ENCODE results near the gene FN1. TPM values are rescaled to one million over a fixed set of nuclear protein-coding genes. Genes with fewer than 3 reads are reported as not detected.

The FN1 gene
- total and polyA plus RNA-seq, 8 donors: 42.0 to 861 (median 252) TPM

GRCh38 chr2:215407590-215408264 is 28.1 kb downstream of the FN1 start:
- no peaks in the 10 kb centered on the region for H3K4me1 ChIP-seq
- no peak for DNase-seq
- H3K27ac ChIP-seq: peak overlapping the region in 1 of 5 donors; percentile 48
- peaks cover 10 to 78% (median 47%) of the 10 kb centered on the region in 4 donors for H3K36me3 ChIP-seq
- no peaks in the 10 kb centered on the region for H3K27me3 ChIP-seq
- H3K4me3 ChIP-seq: no peak overlapping the region
- intact Hi-C loops (cut with DNase I; ENCODE audit: low total_unique reads): no loop called here
- TF ChIP-seq POLR2AphosphoS5 (IDR thresholded peaks at IDR 0.05): no peak
- no peak for TF ChIP-seq CTCF (IDR thresholded peaks at IDR 0.05)
- no peak for TF ChIP-seq EP300 (IDR thresholded peaks at IDR 0.05)
- no peak for TF ChIP-seq POLR2A (IDR thresholded peaks at IDR 0.05)
- no peaks in the 10 kb centered on the region for H3K9me3 ChIP-seq
- 67 to 78% (median 70%) methylated on average over 10 of the region's 10 CpGs for WGBS, 5 donors

GRCh38 chr2:215407061-215407460 is 28.8 kb downstream of the FN1 start:
- H3K9me3 ChIP-seq: no peaks in the 10 kb centered on the region
- H3K36me3 ChIP-seq: peaks cover 10 to 77% (median 44%) of the 10 kb centered on the region in 4 donors
- no peaks in the 10 kb centered on the region for H3K27me3 ChIP-seq
- 88 to 92% (median 91%) methylated on average over 3 of the region's 3 CpGs for WGBS, 5 donors
- TF ChIP-seq EP300 (IDR thresholded peaks at IDR 0.05): no peak
- TF ChIP-seq POLR2A (IDR thresholded peaks at IDR 0.05): no peak
- no peak for TF ChIP-seq POLR2AphosphoS5 (IDR thresholded peaks at IDR 0.05)
- no peak for TF ChIP-seq CTCF (IDR thresholded peaks at IDR 0.05)
- H3K4me1 ChIP-seq: no peaks in the 10 kb centered on the region
- H3K4me3 ChIP-seq: no peak overlapping the region
- no peak for DNase-seq
- intact Hi-C loops (cut with DNase I; ENCODE audit: low total_unique reads): no loop called here
- H3K27ac ChIP-seq: no peak overlapping the region

GRCh38 chr2:215405722-215406581 is 29.9 kb downstream of the FN1 start:
- Histone ChIP-seq H3K27ac (no peak overlapping the region), H3K4me1 (no peaks in the 10 kb centered on the region), H3K27me3 (no peaks in the 10 kb centered on the region), H3K36me3 (peaks cover 10 to 81% (median 42%) of the 10 kb centered on the region in 4 donors), H3K4me3 (no peak overlapping the region), H3K9me3 (no peaks in the 10 kb centered on the region)
- TF ChIP-seq POLR2AphosphoS5 (IDR thresholded peaks at IDR 0.05) (no peak), CTCF (IDR thresholded peaks at IDR 0.05) (no peak), POLR2A (IDR thresholded peaks at IDR 0.05) (no peak), EP300 (IDR thresholded peaks at IDR 0.05) (no peak)
- intact Hi-C loops (cut with DNase I; ENCODE audit: low total_unique reads): no loop called here
- no peak for DNase-seq
- 85 to 88% (median 87%) methylated on average over 10 to 11 of the region's 11 CpGs for WGBS, 5 donors

- H3K27ac ChIP-seq: no peak overlapping the region
- DNase-seq: no peak
- intact Hi-C loops (cut with DNase I; ENCODE audit: low total_unique reads): no loop called here
- H3K4me1 ChIP-seq: no peaks in the 10 kb centered on the region
- TF ChIP-seq POLR2AphosphoS5 (IDR thresholded peaks at IDR 0.05) (no peak), POLR2A (IDR thresholded peaks at IDR 0.05) (no peak), EP300 (IDR thresholded peaks at IDR 0.05) (no peak), CTCF (IDR thresholded peaks at IDR 0.05) (no peak)
- 76 to 92% (median 86%) methylated on average over 8 of the region's 8 CpGs for WGBS, 5 donors
- no peak overlapping the region for H3K4me3 ChIP-seq
- H3K9me3 ChIP-seq: no peaks in the 10 kb centered on the region
- peaks cover 10 to 76% (median 34%) of the 10 kb centered on the region in 4 donors for H3K36me3 ChIP-seq
- no peaks in the 10 kb centered on the region for H3K27me3 ChIP-seq
Measured at GRCh38 chr2:215404348-215405012, 31.4 kb downstream of the FN1 start.

All from stomach (tissue), 9 donors.